Endothelial cell of umbilical vein (primary cell): ENCODE data around the gene DKKL1. TPM values are rescaled to one million over a fixed set of nuclear protein-coding genes. Genes with fewer than 3 reads are reported as not detected.

Experiments
- BruUV-seq: library from RNA; stranded (reverse); fragments of 400-500 nt; replicated peaks from 2 replicates; lab custom pipeline; 2021; lab: Mats Ljungman, UMichigan
- CTCF ChIA-PET: fragments of 300-600, 350-600 bp; sonication (Branson Sonifier 250); formaldehyde crosslinking; loops from one replicate; lab custom pipeline; 2021; ENCODE audit warnings: antibody characterized with exemption, inconsistent platforms; lab: Charles Lee
- POLR2A ChIA-PET: fragments of 300-600, 350-600 bp; sonication (Branson Sonifier 250); formaldehyde crosslinking; loops from one replicate; lab custom pipeline; 2021; ENCODE audit warnings: antibody characterized with exemption, inconsistent platforms; lab: Charles Lee
- DNase-seq: peaks from one replicate; pipeline ENCODE4 v3.0.0-alpha.2; 2011; ENCODE audit warnings: low read depth, low spot score
- FAIRE-seq: peaks from 2 replicates; lab custom pipeline; 2011; peaks lifted over from hg19 to GRCh38; lab: Jason Lieb, UNC
- H2AFZ ChIP-seq: 2 replicates; pipeline ENCODE4 v1.6.0; 2012; ENCODE audit warnings: low read depth, low read length, control low read depth, inconsistent platforms
- H3K27ac ChIP-seq: 2 replicates; pipeline ENCODE4 v1.5.1; 2011; ENCODE audit warnings: low read depth, mild to moderate bottlenecking, control low read depth, low read length, moderate library complexity; ENCODE audit not compliant: insufficient read depth
- H3K27me3 ChIP-seq, 2 experiments: 2 replicates each; pipeline versions ENCODE4 v1.6.0 to v1.6.1; 2011; ENCODE audit warnings: low read length in 2 of 2, mixed read lengths in 1 of 2; ENCODE audit not compliant: control insufficient read depth in 2 of 2, insufficient read depth in 2 of 2
- H3K36me3 ChIP-seq, 2 experiments: 2 replicates in 1 of 2; 3 replicates in 1 of 2; pipeline ENCODE4 v1.5.1; 2011; ENCODE audit warnings: low read length in 2 of 2, mild to moderate bottlenecking in 1 of 2, moderate library complexity in 1 of 2; ENCODE audit not compliant: control insufficient read depth in 2 of 2, insufficient read depth in 2 of 2; ENCODE audit errors: extremely low read depth in 1 of 2
- H3K4me1 ChIP-seq: 3 replicates; pipeline ENCODE4 v1.5.1; 2011; ENCODE audit warnings: mild to moderate bottlenecking, low read length; ENCODE audit not compliant: control insufficient read depth, insufficient read depth; ENCODE audit errors: extremely low read depth
- H3K4me2 ChIP-seq: 2 replicates; pipeline ENCODE4 v1.6.1; 2011; ENCODE audit warnings: low read length, control low read depth, mixed read lengths; ENCODE audit not compliant: insufficient read depth
- H3K4me3 ChIP-seq, 3 experiments: fragments of 200-600 bp in 1 of 3; sonication (generic), shearing (Covaris generic) in 1 of 3; replicated peaks in 1 of 3; 2 replicates each; pipeline ENCODE4 v1.5.1; 2011 to 2016; ENCODE audit warnings: control low read depth in 3 of 3, low read length in 3 of 3, mild to moderate bottlenecking in 2 of 3, inconsistent platforms in 1 of 3, low read depth in 1 of 3, moderate library complexity in 1 of 3; ENCODE audit not compliant: insufficient read depth in 1 of 3
- H3K79me2 ChIP-seq: 2 replicates; pipeline ENCODE4 v1.6.0; 2012; ENCODE audit warnings: low read length, inconsistent platforms; ENCODE audit not compliant: control insufficient read depth, insufficient read depth
- H3K9ac ChIP-seq: replicated peaks from 2 replicates; pipeline ENCODE3; 2011; ENCODE audit warnings: low read length, control low read depth; ENCODE audit not compliant: insufficient read depth; ENCODE audit errors: extremely low read depth
- H3K9me1 ChIP-seq: replicated peaks from 3 replicates; pipeline ENCODE4 v1.6.0; 2011; ENCODE audit warnings: mild to moderate bottlenecking, low read length; ENCODE audit not compliant: control insufficient read depth, insufficient read depth; ENCODE audit errors: extremely low read depth
- H3K9me3 ChIP-seq: replicated peaks from 2 replicates; pipeline ENCODE4 v1.5.1; 2012; ENCODE audit warnings: low read length, inconsistent platforms; ENCODE audit not compliant: control insufficient read depth, insufficient read depth
- H4K20me1 ChIP-seq: replicated peaks from 2 replicates; pipeline ENCODE3; 2011; ENCODE audit warnings: mild to moderate bottlenecking, low read length; ENCODE audit not compliant: control insufficient read depth, insufficient read depth; ENCODE audit errors: extremely low read depth
- CTCF ChIP-seq, 2 donors: IDR thresholded peaks; 1 replicate in 1 of 2; 2 replicates in 1 of 2; pipeline ENCODE4 v1.5.1; 2011; ENCODE audit warnings: low read length in 2 of 2, mild to moderate bottlenecking in 2 of 2, moderate library complexity in 2 of 2, control low read depth in 1 of 2, inconsistent platforms in 1 of 2, low read depth in 1 of 2; ENCODE audit not compliant: insufficient read depth in 1 of 2; ENCODE audit errors: extremely low read depth in 1 of 2
- EZH2 ChIP-seq: IDR thresholded peaks from 2 replicates; pipeline ENCODE4 v1.6.1; 2012; ENCODE audit warnings: borderline replicate concordance, low read depth, mild to moderate bottlenecking, moderate library complexity, low read length, inconsistent platforms; ENCODE audit not compliant: severe bottlenecking
- FOS ChIP-seq: IDR thresholded peaks from 2 replicates; pipeline ENCODE4 v1.6.1; 2011; ENCODE audit warnings: mild to moderate bottlenecking, low read length, moderate library complexity, borderline replicate concordance; ENCODE audit not compliant: insufficient read depth
- GATA2 ChIP-seq: IDR thresholded peaks from 2 replicates; pipeline ENCODE4 v1.7.0; 2011; ENCODE audit warnings: low read depth, mild to moderate bottlenecking, moderate library complexity, mixed read lengths, low read length; ENCODE audit not compliant: insufficient read length, insufficient read depth
- JUN ChIP-seq: IDR thresholded peaks from 2 replicates; pipeline ENCODE4 v1.6.1; 2011; ENCODE audit warnings: borderline replicate concordance, low read depth; ENCODE audit not compliant: insufficient read length, insufficient read depth
- MYC ChIP-seq: IDR thresholded peaks from one replicate; pipeline ENCODE4 v1.6.1; 2011; ENCODE audit warnings: mild to moderate bottlenecking, low read depth, low read length
- POLR2A ChIP-seq: IDR thresholded peaks from 2 replicates; pipeline ENCODE4 v1.6.1; 2012; ENCODE audit warnings: low read depth, mild to moderate bottlenecking, control low read depth, low read length
- POLR2AphosphoS5 ChIP-seq: IDR thresholded peaks from 2 replicates; pipeline ENCODE4 v1.6.1; 2012; ENCODE audit warnings: low read depth, mild to moderate bottlenecking, control low read depth, low read length, moderate library complexity; ENCODE audit not compliant: insufficient read depth
- dilution Hi-C: fragments of 300-500 bp; cut with MboI; formaldehyde crosslinking; loops from one replicate; pipeline ENCODE4 v1.15.0; 2019; ENCODE audit warnings: low sequenced_read_pairs; ENCODE audit not compliant: extremely low pct_ligation_motif_present
- intact Hi-C: fragments of 100-400 bp; cut with micrococcal nuclease; formaldehyde crosslinking; loops from one replicate; pipeline ENCODE4 v1.10.0; 2022
- polyA plus RNA-seq, 4 experiments: library from polyadenylated mRNA; depleted of rRNA in 3 of 4; stranded (reverse) in 3 of 4; unstranded in 1 of 4; fragments of >200 nt; gene quantifications; 2 replicates each; pipeline versions ENCODE4 v1.2.1 to v1.2.3, GENCODE V29; 2011 to 2012; ENCODE audit warnings: missing spikeins in 1 of 4
- total RNA-seq: library from RNA; stranded (reverse); gene quantifications from 2 replicates; pipeline ENCODE4 v1.2.3, GENCODE V29; 2021
- TF ChIP-seq, protein P1 (sequence below): IDR thresholded peaks from 2 replicates; pipeline ENCODE4 v1.6.1; 2011; ENCODE audit not compliant: insufficient read depth, insufficient read length

Gene DKKL1
- total and polyA plus RNA-seq, 2 donors (not counting 3 experiments of a cell fraction or from before 2014, with no cell fraction given): 0.21 TPM; not detected in 1

DNA sequence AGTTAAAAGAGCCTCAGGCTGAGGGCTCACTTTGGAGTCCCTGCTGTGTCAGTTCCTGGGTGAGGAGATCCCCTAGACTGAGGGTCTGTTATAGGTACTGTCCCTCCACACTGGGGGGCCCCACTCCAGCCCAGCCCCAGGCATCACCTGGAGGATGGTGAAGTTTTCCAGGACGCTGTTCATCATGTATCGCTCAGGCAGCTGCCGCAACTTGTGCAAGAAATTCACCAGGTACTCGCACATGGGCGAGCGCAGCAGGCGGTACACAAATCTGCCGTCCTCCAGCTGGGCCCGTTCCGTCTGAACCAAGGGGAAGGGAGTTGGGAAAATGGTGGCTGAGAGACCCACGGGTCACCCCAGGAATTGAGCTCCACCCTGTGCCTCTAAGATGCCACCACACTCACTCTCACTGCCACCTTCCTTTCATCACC lies 21.4 kb upstream of the DKKL1 start:
- H3K27ac ChIP-seq: no peak overlapping the region
- no peaks in the 10 kb centered on the region for H3K27me3 ChIP-seq
- no peak for FAIRE-seq
- H3K4me3 ChIP-seq: no peak overlapping the region
- peaks cover 19 to 44% of the 10 kb centered on the region in 2 experiments for H3K36me3 ChIP-seq
- no peak overlapping the region for H3K4me2 ChIP-seq
- no peak for DNase-seq
- BruUV-seq: no TSS peak
- no peak overlapping the region for H3K9ac ChIP-seq
- ChIA-PET CTCF (interaction anchor here (0.7 kb wide), 1 partner anchor 14 kb away, joined by 3 read pairs; no protein-coding TSS in a partner anchor), POLR2A (interaction anchor here (0.6 kb wide), 1 partner anchor 11 kb away, joined by 3 read pairs; no protein-coding TSS in a partner anchor)
- no peaks in the 10 kb centered on the region for H4K20me1 ChIP-seq
- H2AFZ ChIP-seq: no peak overlapping the region
- no peaks in the 10 kb centered on the region for H3K9me1 ChIP-seq
- no peaks in the 10 kb centered on the region for H3K9me3 ChIP-seq
- intact Hi-C loops: no loop called here
- TF ChIP-seq, protein P1, sequence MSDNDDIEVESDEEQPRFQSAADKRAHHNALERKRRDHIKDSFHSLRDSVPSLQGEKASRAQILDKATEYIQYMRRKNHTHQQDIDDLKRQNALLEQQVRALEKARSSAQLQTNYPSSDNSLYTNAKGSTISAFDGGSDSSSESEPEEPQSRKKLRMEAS: no peak
- TF ChIP-seq JUN (no peak), POLR2A (no peak), FOS (no peak), EZH2 (no peak), CTCF (IDR thresholded peaks at IDR 0.05; ENCODE audit: extremely low read depth in 1 of 2, insufficient read depth in 1 of 2, low read depth in 1 of 2, low read length in 2 of 2) (no peak), MYC (no peak), GATA2 (no peak), POLR2AphosphoS5 (no peak)
- peaks cover 15% of the 10 kb centered on the region for H3K4me1 ChIP-seq
- no peaks in the 10 kb centered on the region for H3K79me2 ChIP-seq
- dilution Hi-C loops: no loop called here
